ENCODE results near the gene NAB2.

NAB2 gene

GRCh38 chr12:57105011-57105753, 16.3 kb downstream of the NAB2 start:
- H3F3A ChIP-seq (ENCODE audit: insufficient read depth, low read length), result no peaks in the 10 kb centered on the region
- no peaks in the 10 kb centered on the region for H3K9me3 ChIP-seq (ENCODE audit: low read length)
- peaks cover 10% of the 10 kb centered on the region for H3K4me1 ChIP-seq (ENCODE audit: insufficient read depth, low read length, severe bottlenecking)
- H3K36me3 ChIP-seq (ENCODE audit: insufficient read depth, low read length), result peaks cover 67% of the 10 kb centered on the region
- TF ChIP-seq, protein P1, sequence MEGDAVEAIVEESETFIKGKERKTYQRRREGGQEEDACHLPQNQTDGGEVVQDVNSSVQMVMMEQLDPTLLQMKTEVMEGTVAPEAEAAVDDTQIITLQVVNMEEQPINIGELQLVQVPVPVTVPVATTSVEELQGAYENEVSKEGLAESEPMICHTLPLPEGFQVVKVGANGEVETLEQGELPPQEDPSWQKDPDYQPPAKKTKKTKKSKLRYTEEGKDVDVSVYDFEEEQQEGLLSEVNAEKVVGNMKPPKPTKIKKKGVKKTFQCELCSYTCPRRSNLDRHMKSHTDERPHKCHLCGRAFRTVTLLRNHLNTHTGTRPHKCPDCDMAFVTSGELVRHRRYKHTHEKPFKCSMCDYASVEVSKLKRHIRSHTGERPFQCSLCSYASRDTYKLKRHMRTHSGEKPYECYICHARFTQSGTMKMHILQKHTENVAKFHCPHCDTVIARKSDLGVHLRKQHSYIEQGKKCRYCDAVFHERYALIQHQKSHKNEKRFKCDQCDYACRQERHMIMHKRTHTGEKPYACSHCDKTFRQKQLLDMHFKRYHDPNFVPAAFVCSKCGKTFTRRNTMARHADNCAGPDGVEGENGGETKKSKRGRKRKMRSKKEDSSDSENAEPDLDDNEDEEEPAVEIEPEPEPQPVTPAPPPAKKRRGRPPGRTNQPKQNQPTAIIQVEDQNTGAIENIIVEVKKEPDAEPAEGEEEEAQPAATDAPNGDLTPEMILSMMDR (IDR thresholded peaks at IDR 0.05; ENCODE audit: low read length), result no peak
- no peak for TF ChIP-seq EZH2 (IDR thresholded peaks at IDR 0.05; ENCODE audit: borderline replicate concordance, low read length)
- H3K9ac ChIP-seq (ENCODE audit: low read length), result no peak overlapping the region
- H3K27me3 ChIP-seq (ENCODE audit: insufficient read depth, low read length), result no peaks in the 10 kb centered on the region
- no peak overlapping the region for H3K27ac ChIP-seq (ENCODE audit: low read depth, low read length, poor library complexity, severe bottlenecking)
- 0 out of 2 replicates have a peak, but pooled peaks cover 3% of the 10 kb centered on the region for H3K79me2 ChIP-seq (ENCODE audit: insufficient read depth, low read length)
- H3K4me3 ChIP-seq (ENCODE audit: low read depth, low read length, poor library complexity, severe bottlenecking), result no peak overlapping the region
- H3K9me2 ChIP-seq (ENCODE audit: low read depth, low read length), result no peaks in the 10 kb centered on the region
- no peak overlapping the region for H2AFZ ChIP-seq (ENCODE audit: low read length)
- no peak overlapping the region for H3K4me2 ChIP-seq (ENCODE audit: low read length)
- no peaks in the 10 kb centered on the region for H4K20me1 ChIP-seq (ENCODE audit: insufficient read depth, low read length)

DNA sequence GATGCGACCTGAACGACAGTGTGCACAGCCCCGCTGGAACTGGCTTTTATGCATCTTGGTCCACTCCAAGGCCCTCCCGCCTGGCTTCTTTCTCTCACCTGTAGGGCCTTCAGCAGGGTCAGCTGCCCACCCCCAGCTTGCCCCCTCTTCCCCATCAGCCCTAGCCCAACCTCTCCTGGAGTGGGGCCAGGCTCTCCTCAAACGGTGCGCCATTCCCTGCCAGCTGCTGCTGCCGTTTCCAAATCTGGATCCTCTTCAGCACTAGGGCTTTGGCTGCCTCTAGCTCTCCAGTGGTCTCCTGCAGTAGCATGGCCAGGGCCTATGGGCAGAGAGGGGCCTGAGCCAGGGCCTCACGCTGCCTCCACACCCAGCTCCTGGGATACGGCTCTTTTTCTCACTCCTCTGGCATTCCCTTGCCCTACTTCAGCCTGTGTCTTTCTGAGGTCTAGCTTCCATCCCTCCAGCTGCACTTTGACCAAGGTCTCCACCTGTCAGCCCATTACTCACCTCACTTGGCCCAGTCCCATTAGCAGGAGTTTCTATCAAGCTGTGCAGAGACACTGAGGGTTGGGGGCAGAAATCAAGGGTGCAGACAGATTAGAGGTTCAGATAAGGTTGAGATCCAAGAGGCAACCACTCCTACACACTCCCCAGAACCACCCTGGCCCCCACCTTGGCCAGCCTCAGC, 17.3 kb downstream of the NAB2 start:
- 0 out of 2 replicates have a peak, but pooled peaks cover 3% of the 10 kb centered on the region for H3K79me2 ChIP-seq (ENCODE audit: insufficient read depth, low read length)
- H3K27ac ChIP-seq (ENCODE audit: low read depth, low read length, poor library complexity, severe bottlenecking), result no peak overlapping the region
- no peak overlapping the region for H3K4me2 ChIP-seq (ENCODE audit: low read length)
- no peak for TF ChIP-seq EZH2 (IDR thresholded peaks at IDR 0.05; ENCODE audit: borderline replicate concordance, low read length)
- TF ChIP-seq, protein P1 (IDR thresholded peaks at IDR 0.05; ENCODE audit: low read length), result no peak
- H3K9me3 ChIP-seq (ENCODE audit: low read length), result no peaks in the 10 kb centered on the region
- H4K20me1 ChIP-seq (ENCODE audit: insufficient read depth, low read length), result no peaks in the 10 kb centered on the region
- no peak overlapping the region for H3K4me3 ChIP-seq (ENCODE audit: low read depth, low read length, poor library complexity, severe bottlenecking)
- H3K36me3 ChIP-seq (ENCODE audit: insufficient read depth, low read length), result peaks cover 65% of the 10 kb centered on the region
- no peak overlapping the region for H2AFZ ChIP-seq (ENCODE audit: low read length)
- no peaks in the 10 kb centered on the region for H3F3A ChIP-seq (ENCODE audit: insufficient read depth, low read length)
- H3K9me2 ChIP-seq (ENCODE audit: low read depth, low read length), result no peaks in the 10 kb centered on the region
- no peaks in the 10 kb centered on the region for H3K27me3 ChIP-seq (ENCODE audit: insufficient read depth, low read length)
- H3K9ac ChIP-seq (ENCODE audit: low read length), result no peak overlapping the region
- peaks cover 12% of the 10 kb centered on the region for H3K4me1 ChIP-seq (ENCODE audit: insufficient read depth, low read length, severe bottlenecking)

DNA sequence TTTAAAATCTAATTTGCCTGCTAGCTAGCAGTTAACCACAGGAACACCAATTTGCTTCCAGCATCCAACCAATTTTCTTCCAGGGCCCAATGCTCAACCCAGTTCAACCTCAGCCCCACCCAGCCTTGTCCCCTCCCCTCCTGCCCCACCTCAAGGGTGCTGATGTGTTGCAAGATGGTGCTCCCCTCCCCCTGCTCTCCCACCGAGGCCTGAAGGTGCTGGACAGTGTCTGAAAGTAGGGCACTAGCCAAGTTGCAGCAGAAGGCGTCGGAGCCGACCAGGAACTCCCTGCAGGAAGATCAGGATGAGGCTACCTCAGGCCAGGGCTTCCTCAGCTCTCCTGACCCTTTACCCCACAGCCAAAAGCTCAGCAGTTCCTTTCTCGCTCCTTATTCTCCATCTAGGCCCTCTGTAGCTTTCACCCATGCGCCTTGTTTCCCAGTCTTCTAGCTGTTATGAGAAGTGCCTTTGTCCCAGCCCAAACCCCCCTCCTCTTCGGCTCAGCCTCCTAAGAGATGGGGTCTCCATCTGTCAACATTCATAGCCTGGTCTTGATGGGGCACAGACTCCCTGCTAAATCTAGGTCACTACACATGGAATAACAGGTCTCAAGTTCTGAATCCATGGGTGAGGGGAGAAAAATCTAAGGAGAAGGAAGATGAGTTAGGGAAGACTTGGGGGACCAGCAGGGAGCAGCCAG, 18.7 kb downstream of the NAB2 start:
- H3K4me3 ChIP-seq (ENCODE audit: low read depth, low read length, poor library complexity, severe bottlenecking), result no peak overlapping the region
- H3K36me3 ChIP-seq (ENCODE audit: insufficient read depth, low read length), result peaks cover 56% of the 10 kb centered on the region
- no peaks in the 10 kb centered on the region for H3F3A ChIP-seq (ENCODE audit: insufficient read depth, low read length)
- no peak overlapping the region for H3K27ac ChIP-seq (ENCODE audit: low read depth, low read length, poor library complexity, severe bottlenecking)
- H3K4me2 ChIP-seq (ENCODE audit: low read length), result no peak overlapping the region
- no peak overlapping the region for H3K9ac ChIP-seq (ENCODE audit: low read length)
- no peaks in the 10 kb centered on the region for H3K27me3 ChIP-seq (ENCODE audit: insufficient read depth, low read length)
- H3K4me1 ChIP-seq (ENCODE audit: insufficient read depth, low read length, severe bottlenecking), result peaks cover 26% of the 10 kb centered on the region
- no peaks in the 10 kb centered on the region for H3K9me3 ChIP-seq (ENCODE audit: low read length)
- TF ChIP-seq EZH2 (IDR thresholded peaks at IDR 0.05; ENCODE audit: borderline replicate concordance, low read length), result no peak
- TF ChIP-seq, protein P1 (IDR thresholded peaks at IDR 0.05; ENCODE audit: low read length), result no peak
- H3K79me2 ChIP-seq (ENCODE audit: insufficient read depth, low read length), result 0 out of 2 replicates have a peak, but pooled peaks cover 3% of the 10 kb centered on the region
- H3K9me2 ChIP-seq (ENCODE audit: low read depth, low read length), result no peaks in the 10 kb centered on the region
- H2AFZ ChIP-seq (ENCODE audit: low read length), result no peak overlapping the region
- no peaks in the 10 kb centered on the region for H4K20me1 ChIP-seq (ENCODE audit: insufficient read depth, low read length)
